Testis (tissue), 2 donors: ENCODE measurements around the gene HAPSTR1.

Experiments used
- POLR2A ChIP-seq: fragments of 450-650 bp; IDR thresholded peaks from one replicate; pipeline ENCODE4 v1.6.1; 2017; ENCODE audit warnings: antibody characterized with exemption, mild to moderate bottlenecking, moderate library complexity
- TF ChIP-seq, protein P1 (sequence below), 3 experiments: fragments of 450-650 bp in 2 of 3; fragments of 200-600 bp in 1 of 3; sonication (generic) in 1 of 3; IDR thresholded peaks; one replicate each; pipeline ENCODE4 v1.5.1; 2016 to 2019; ENCODE audit warnings: antibody characterized with exemption in 3 of 3, mild to moderate bottlenecking in 2 of 3, moderate library complexity in 1 of 3

DNA sequence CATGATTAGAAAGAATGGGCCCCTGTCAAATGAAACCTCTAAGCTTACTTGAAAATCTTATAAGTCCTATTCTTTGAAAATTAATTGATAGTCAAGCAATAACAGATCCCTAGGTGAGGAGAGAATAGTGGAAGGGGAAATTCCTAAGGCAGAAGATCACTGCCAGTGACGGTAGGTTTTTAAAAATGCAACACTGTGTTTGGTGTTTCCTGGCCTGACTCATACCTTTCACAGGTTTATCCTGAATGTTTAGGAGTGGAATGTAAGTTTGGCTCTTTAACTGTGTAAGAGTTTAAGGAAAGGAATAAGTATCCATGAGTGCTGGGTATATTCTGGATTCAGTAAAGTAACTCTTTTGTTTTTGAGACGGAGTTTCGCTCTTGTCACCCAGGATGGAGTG is 23.8 kb downstream of the HAPSTR1 start:
- TF ChIP-seq, protein P1, sequence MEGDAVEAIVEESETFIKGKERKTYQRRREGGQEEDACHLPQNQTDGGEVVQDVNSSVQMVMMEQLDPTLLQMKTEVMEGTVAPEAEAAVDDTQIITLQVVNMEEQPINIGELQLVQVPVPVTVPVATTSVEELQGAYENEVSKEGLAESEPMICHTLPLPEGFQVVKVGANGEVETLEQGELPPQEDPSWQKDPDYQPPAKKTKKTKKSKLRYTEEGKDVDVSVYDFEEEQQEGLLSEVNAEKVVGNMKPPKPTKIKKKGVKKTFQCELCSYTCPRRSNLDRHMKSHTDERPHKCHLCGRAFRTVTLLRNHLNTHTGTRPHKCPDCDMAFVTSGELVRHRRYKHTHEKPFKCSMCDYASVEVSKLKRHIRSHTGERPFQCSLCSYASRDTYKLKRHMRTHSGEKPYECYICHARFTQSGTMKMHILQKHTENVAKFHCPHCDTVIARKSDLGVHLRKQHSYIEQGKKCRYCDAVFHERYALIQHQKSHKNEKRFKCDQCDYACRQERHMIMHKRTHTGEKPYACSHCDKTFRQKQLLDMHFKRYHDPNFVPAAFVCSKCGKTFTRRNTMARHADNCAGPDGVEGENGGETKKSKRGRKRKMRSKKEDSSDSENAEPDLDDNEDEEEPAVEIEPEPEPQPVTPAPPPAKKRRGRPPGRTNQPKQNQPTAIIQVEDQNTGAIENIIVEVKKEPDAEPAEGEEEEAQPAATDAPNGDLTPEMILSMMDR (IDR thresholded peaks at IDR 0.05), result no peak
- TF ChIP-seq POLR2A, result no peak
